ENCODE data around the gene KCNB1. TPM values are rescaled to one million over a fixed set of nuclear protein-coding genes. Genes with fewer than 3 reads are reported as not detected.
"Not testable (repeated sequence)": the region's sequence is repeated elsewhere in the genome, so short reads cannot be mapped to it uniquely, and the experiment has no call there.

The KCNB1 gene
- total RNA-seq, 1 donor, result under 0.01 TPM

DNA sequence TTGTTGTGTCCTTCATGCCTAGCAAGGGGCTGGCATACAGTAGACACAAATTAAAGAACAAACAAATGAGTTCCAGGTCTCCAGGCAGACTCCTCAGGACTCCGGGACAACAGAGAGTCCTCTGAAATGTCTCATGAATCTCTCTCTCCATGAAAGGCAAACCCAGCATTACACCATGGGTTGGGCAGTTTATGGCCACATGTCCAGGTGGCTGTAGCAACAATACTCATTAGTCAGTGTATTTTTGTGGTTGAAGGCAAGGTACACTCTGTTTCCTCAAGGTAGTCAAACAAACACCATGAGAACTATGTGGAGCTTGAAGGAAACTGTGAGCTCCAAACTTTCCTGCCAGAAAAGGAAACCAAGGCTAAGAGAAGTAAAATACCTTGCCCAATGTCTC, 62.2 kb downstream of the KCNB1 start:
- H3K4me1 ChIP-seq (ENCODE audit: insufficient read depth, low read length), result no peaks in the 10 kb centered on the region
- H3K4me3 ChIP-seq (ENCODE audit: low read length), result no peak overlapping the region
- no peaks in the 10 kb centered on the region for H3K27me3 ChIP-seq (ENCODE audit: insufficient read depth, low read length)
- no peaks in the 10 kb centered on the region for H3K9me3 ChIP-seq (ENCODE audit: low read depth, low read length)

DNA sequence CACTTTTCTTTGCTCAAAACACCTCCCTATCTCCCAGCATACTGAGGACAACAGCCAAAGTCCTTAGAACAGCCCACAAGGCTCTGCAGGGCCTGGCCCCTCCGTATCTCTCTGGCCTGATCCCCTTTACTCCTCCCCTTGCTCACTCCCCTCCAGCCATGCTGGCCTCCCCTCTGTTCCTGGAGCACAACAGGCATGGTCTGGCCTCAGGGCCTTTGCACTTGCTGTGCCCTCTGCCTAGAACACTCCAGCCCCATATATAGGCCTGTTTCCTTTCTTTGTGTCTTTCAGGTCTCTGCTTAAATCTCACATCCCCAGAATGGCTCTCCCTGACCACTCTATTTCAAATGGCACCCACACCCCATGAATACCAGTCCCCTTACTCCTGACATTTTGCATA, 62.7 kb downstream of the KCNB1 start:
- Histone ChIP-seq H3K4me3 (ENCODE audit: low read length) (no peak overlapping the region), H3K9me3 (ENCODE audit: low read depth, low read length) (no peaks in the 10 kb centered on the region), H3K4me1 (ENCODE audit: insufficient read depth, low read length) (no peaks in the 10 kb centered on the region), H3K27me3 (ENCODE audit: insufficient read depth, low read length) (no peaks in the 10 kb centered on the region)

DNA sequence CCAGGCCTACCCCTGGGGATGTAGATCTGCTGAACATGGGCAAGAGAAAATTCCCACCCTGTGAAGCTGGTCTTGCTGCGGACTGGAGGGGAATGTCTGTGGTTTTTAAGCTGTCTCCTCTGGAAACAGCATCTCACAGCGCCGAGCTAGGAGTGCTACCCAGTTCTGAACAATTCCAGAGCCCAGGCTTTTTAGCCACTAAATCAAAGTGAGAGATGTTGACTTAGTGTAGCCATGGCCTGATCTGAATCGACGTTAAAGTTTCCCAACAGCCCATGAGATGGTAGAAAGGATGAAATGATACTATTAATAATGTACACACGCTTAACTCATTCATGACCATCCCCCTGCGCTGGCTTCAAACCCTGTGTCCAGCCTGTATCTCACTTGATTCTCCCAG, 63.7 kb downstream of the KCNB1 start:
- H3K4me1 ChIP-seq (ENCODE audit: insufficient read depth, low read length), result no peaks in the 10 kb centered on the region
- no peaks in the 10 kb centered on the region for H3K9me3 ChIP-seq (ENCODE audit: low read depth, low read length)
- H3K4me3 ChIP-seq (ENCODE audit: low read length), result no peak overlapping the region
- H3K27me3 ChIP-seq (ENCODE audit: insufficient read depth, low read length), result no peaks in the 10 kb centered on the region

DNA sequence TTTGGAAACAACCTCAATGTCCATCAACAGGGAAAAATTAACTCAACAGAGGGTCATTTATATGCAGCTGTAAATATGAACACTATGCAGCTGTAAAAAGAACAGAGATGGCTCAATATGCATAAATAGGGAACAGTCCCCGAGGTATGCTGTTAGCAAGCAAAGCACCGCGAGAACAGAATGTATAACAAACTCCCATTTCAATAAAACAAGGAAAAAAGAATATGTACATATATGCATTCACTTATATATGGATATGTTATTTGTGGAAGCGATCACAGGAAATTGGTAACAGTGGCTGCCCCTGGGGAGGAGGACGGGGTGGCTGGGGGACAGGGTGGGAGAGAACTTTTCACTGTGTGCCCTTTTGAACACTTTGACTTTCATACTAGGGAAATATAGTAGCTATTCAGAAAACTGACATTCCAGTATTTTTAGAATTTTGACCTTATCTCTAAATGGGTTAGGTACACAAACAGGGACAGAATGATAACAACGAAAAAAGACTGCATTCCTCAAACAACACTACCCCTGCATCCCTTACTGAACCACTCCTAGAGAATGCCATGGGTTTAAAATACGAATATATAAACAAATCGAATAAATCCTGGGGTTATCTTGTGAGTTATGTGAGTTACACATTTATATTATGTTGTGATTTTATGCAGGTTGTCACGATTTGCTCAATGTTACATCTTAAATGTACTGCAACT, 64.5 kb downstream of the KCNB1 start:
- no peak overlapping the region for H3K4me3 ChIP-seq (ENCODE audit: low read length)
- H3K27me3 ChIP-seq (ENCODE audit: insufficient read depth, low read length), result no peaks in the 10 kb centered on the region
- H3K9me3 ChIP-seq (ENCODE audit: low read depth, low read length), result no peaks in the 10 kb centered on the region
- H3K4me1 ChIP-seq (ENCODE audit: insufficient read depth, low read length), result no peaks in the 10 kb centered on the region

DNA sequence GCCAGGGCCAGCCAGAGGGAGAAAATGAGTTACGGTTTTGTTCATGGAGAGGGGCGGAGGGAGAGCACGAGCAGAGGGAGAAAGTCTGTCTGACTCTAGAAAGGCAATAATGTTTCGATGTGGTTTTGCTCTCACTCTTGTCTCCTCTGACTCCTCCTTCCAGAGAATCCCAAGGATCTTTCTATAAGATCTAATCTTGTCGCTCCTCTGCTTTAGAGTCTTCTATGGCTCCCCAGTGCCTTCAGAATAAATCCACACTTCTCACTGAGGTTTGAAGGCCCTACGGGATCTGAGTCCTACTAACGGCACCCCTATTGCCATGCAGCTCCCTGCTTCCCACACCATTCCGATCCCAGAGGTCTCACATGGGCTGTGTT, 66.8 kb downstream of the KCNB1 start:
- Histone ChIP-seq H3K4me1 (ENCODE audit: insufficient read depth, low read length) (no peaks in the 10 kb centered on the region), H3K9me3 (ENCODE audit: low read depth, low read length) (no peaks in the 10 kb centered on the region), H3K27me3 (ENCODE audit: insufficient read depth, low read length) (no peaks in the 10 kb centered on the region), H3K4me3 (ENCODE audit: low read length) (no peak overlapping the region)

GRCh38 chr20:49415005-49415667, 67.3 kb downstream of the KCNB1 start:
- Histone ChIP-seq H3K27me3 (ENCODE audit: insufficient read depth, low read length) (no peaks in the 10 kb centered on the region), H3K4me3 (ENCODE audit: low read length) (no peak overlapping the region), H3K9me3 (ENCODE audit: low read depth, low read length) (no peaks in the 10 kb centered on the region), H3K4me1 (ENCODE audit: insufficient read depth, low read length) (no peaks in the 10 kb centered on the region)

DNA sequence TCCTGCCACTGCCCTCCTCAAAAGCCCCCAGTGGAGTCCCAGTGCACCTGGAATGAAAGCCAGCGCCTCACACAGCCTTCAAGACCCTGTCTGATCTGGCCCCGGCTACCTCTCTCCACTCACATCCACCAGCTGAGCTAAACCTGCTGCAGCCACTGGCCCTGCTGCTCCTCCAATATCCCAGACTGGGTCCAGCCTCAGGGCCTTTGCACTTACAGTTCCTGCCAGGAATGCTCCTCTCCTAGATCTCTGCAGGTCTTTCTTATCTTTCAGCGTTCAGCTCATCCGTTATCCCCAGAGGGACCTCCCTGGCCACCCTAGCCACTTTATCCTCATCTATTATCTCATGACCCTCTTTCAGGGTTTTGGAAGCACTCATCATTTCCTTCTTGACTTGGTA, 68.8 kb downstream of the KCNB1 start:
- no peaks in the 10 kb centered on the region for H3K27me3 ChIP-seq (ENCODE audit: insufficient read depth, low read length)
- no peaks in the 10 kb centered on the region for H3K9me3 ChIP-seq (ENCODE audit: low read depth, low read length)

DNA sequence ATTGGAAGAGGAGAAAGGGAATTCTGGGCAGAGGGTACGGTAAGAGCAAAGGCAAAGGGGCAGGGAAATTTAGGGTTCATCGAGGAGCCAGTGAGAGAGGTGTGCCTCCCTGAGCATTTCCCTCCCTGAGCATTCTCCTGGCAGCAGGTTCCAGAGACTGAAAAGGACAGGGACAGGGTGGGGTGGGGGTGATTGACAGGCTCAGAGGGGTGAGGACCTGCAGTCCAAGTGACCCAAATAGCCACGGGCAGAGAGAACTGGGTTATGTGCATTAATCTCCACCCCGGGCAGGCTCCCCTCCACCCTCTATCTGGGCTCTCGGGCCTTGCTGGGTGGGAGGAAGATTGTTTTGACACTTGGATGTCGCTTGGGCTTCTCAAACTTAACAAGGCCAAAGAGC, 69.5 kb downstream of the KCNB1 start:
- no peak overlapping the region for H3K4me3 ChIP-seq (ENCODE audit: low read length)

More for the DNA sequence above, 68.8 kb downstream of the KCNB1 start:
- Histone ChIP-seq H3K4me1 (ENCODE audit: insufficient read depth, low read length) (no peaks in the 10 kb centered on the region), H3K4me3 (ENCODE audit: low read length) (no peak overlapping the region)

DNA sequence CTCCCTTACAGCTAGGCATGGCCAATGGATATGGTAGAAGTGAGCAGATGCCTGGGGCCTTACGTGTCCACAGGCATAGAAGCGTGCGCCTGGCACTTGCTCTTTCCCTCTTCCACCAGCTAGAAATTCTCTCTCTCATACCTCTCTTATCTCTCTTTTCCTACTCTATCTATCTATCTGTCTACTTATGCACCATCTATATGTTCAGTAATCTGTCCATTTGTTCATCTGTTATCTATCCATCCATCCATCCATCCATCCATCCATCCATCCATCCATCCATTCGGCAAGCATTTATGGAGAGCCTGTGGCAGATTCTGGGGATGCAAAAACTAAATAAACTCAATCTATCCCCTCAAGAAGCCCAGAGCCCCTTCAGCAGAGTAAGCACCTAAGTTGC, 70.2 kb downstream of the KCNB1 start:
- Histone ChIP-seq H3K27me3 (ENCODE audit: insufficient read depth, low read length) (no peaks in the 10 kb centered on the region), H3K4me3 (ENCODE audit: low read length) (no peak overlapping the region), H3K9me3 (ENCODE audit: low read depth, low read length) (no peaks in the 10 kb centered on the region), H3K4me1 (ENCODE audit: insufficient read depth, low read length) (no peaks in the 10 kb centered on the region)

More for the DNA sequence above, 69.5 kb downstream of the KCNB1 start:
- H3K9me3 ChIP-seq (ENCODE audit: low read depth, low read length), result no peaks in the 10 kb centered on the region
- no peaks in the 10 kb centered on the region for H3K4me1 ChIP-seq (ENCODE audit: insufficient read depth, low read length)
- H3K27me3 ChIP-seq (ENCODE audit: insufficient read depth, low read length), result no peaks in the 10 kb centered on the region

DNA sequence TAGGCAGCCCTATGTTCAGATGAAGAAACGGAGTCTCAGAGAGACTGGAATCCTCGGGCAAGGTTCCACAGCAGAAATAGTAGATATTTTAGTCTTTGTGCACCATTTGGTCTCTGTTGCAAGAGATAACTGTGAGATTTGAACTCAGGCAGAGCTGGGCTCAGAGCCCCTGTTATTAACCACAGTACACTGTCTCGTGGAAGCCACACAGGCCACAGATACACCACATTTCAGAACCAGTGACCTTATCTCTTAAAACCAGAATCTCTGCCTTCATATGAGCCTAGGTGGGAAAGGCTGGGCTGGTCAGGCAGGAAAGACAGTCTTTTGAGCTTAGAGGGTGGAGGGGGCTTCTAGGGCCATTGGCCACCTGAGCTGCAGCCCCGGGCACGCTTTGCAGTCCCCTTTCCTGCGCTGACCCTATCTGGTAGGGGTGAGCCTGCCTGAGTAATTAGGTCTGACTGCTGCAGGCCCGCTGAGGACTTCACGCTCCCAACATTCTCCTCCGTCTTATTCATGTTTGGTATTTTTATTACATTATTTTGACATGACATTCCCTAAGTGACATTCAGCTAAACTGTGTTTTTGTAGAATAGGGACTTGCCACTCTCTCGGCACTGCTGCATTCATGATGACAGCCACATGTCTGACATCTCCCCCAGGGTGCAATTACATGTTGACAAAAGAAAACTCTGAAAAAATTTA, 71.1 kb downstream of the KCNB1 start:
- H3K4me3 ChIP-seq (ENCODE audit: low read length), result no peak overlapping the region

GRCh38 chr20:49409975-49410621, 72.4 kb downstream of the KCNB1 start:
- not testable (repeated sequence) for H3K4me3 ChIP-seq (ENCODE audit: low read length); H3K27me3 ChIP-seq (ENCODE audit: insufficient read depth, low read length); H3K4me1 ChIP-seq (ENCODE audit: insufficient read depth, low read length); H3K9me3 ChIP-seq (ENCODE audit: low read depth, low read length)

More for the DNA sequence above, 71.1 kb downstream of the KCNB1 start:
- no peaks in the 10 kb centered on the region for H3K27me3 ChIP-seq (ENCODE audit: insufficient read depth, low read length)
- no peaks in the 10 kb centered on the region for H3K9me3 ChIP-seq (ENCODE audit: low read depth, low read length)
- no peaks in the 10 kb centered on the region for H3K4me1 ChIP-seq (ENCODE audit: insufficient read depth, low read length)

DNA sequence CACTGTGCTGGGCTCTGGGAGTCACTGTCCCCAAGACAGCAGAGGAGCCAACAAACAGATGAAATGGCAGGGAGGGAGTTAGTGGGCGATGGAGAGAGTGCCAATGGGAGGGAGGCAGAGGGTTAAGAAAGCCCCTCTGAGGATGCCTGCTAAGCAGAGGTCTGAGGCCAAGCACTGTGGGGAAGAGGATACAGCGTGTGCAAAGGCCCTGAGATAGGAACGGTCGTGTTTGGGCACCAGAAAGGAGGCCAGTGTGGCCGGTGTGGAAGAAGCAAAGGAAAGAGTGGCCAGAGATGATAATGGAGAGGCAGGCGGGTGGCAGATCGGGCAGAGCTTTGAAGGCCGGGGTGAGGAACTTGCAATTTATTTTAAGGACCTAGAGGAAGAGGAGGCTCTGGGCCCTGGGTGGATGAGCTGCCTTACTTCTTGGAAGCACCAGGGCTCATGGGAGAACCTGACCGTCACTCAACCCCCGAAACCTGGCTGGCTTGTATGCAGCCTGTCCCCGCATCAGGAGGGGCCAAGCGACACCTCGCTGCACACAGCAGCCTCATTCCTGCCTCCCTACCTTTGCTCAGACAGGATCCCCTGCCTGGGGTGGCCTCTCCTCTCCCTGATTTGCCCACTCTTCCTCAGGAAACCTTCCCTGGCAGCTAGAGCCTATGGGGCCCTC, 73.0 kb downstream of the KCNB1 start:
- Histone ChIP-seq H3K27me3 (ENCODE audit: insufficient read depth, low read length) (no peaks in the 10 kb centered on the region), H3K9me3 (ENCODE audit: low read depth, low read length) (no peaks in the 10 kb centered on the region), H3K4me3 (ENCODE audit: low read length) (no peak overlapping the region), H3K4me1 (ENCODE audit: insufficient read depth, low read length) (no peaks in the 10 kb centered on the region)

DNA sequence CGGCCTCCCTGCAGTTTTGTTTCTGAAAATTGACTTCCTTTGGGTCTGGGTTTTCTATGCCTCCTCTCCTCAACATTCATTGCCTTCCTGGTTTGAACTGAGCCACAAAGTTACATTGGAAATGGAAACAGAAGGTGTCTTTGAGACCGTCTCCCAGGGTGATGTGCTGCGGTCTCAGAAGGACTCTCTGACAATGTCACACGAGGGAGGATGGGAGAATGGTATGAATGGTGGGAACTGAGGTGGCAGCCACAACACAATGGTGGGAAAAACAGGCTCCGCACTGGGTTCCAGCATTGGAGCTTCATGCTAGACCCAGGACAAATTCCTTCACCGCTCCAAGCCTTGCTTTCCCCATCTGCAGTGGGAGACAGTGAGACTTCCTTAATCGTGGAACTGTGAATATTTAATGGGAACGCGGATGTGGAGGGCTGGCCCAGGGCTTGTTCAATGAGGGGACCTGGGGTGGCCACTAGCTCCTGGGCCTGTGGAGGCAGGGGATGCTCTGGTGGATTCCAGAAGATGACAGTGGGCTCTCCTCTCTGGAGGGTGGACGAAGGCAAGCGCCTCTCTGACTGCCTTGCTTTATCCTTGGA, 73.9 kb downstream of the KCNB1 start:
- Histone ChIP-seq H3K27me3 (ENCODE audit: insufficient read depth, low read length) (no peaks in the 10 kb centered on the region), H3K4me3 (ENCODE audit: low read length) (no peak overlapping the region), H3K4me1 (ENCODE audit: insufficient read depth, low read length) (no peaks in the 10 kb centered on the region), H3K9me3 (ENCODE audit: low read depth, low read length) (no peaks in the 10 kb centered on the region)

- Histone ChIP-seq H3K9me3 (ENCODE audit: low read depth, low read length) (no peaks in the 10 kb centered on the region), H3K4me3 (ENCODE audit: low read length) (no peak overlapping the region), H3K4me1 (ENCODE audit: insufficient read depth, low read length) (no peaks in the 10 kb centered on the region), H3K27me3 (ENCODE audit: insufficient read depth, low read length) (no peaks in the 10 kb centered on the region)
Observed at GRCh38 chr20:49406666-49407065, 75.8 kb downstream of the KCNB1 start.

Measured in mononuclear cell (primary cell).